ENCODE results near the gene SDHB. TPM values are rescaled to one million over a fixed set of nuclear protein-coding genes. Genes with fewer than 3 reads are reported as not detected.

The SDHB gene
- total and polyA plus RNA-seq, 4 donors: 59.1 to 117 (median 83.5) TPM

DNA sequence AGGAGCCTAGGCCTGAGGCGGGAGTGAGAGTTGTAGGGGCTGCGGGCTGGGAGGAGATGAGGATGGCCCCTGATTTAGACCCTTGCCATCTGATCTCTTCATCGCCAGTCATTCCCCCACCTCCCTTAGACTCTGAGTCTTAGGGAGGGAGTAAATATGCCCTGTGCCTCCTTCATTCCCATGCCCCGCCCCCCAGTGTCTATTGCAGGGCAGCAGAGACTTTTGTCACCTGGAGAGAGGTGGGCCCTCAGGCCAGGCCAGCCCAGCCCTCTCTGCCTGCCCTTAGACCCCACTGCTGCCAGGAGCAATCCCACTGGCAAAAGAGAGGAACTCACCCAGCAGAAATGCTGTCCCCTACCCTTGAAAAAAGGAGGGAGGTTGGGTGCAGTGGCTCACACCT lies 70.2 kb downstream of the SDHB start:
- ATAC-seq (ENCODE audit: insufficient read depth, low FRiP score): no peak
- 93 to 98% methylated on average over 4 of the region's 4 CpGs for WGBS, 2 donors
- Histone ChIP-seq H3K9ac (ENCODE audit: insufficient read depth in 1 of 2, low read length in 2 of 2) (no peak overlapping the region), H3K4me3 (no peak overlapping the region), H3K36me3 (ENCODE audit: control insufficient read depth in 4 of 4, insufficient read depth in 4 of 4, low read length in 4 of 4) (peaks cover 0 to 28% (median 7%) of the 10 kb centered on the region in 4 donors), H3K27me3 (ENCODE audit: control insufficient read depth in 3 of 3, insufficient read depth in 3 of 3, low read length in 2 of 3) (no peaks in the 10 kb centered on the region), H3K9me3 (ENCODE audit: control insufficient read depth in 4 of 4, insufficient read depth in 3 of 4, low read length in 3 of 4) (no peaks in the 10 kb centered on the region), H3K27ac (ENCODE audit: low read depth in 1 of 2, low read length in 1 of 2) (peak overlapping the region in 1 of 2 donors; percentile 23), H3K4me1 (ENCODE audit: control insufficient read depth in 5 of 5, insufficient read depth in 5 of 5, low read length in 5 of 5) (peaks cover 0 to 29% (median 3%) of the 10 kb centered on the region in 5 donors)
- no peak for DNase-seq
- TF ChIP-seq, protein P1, sequence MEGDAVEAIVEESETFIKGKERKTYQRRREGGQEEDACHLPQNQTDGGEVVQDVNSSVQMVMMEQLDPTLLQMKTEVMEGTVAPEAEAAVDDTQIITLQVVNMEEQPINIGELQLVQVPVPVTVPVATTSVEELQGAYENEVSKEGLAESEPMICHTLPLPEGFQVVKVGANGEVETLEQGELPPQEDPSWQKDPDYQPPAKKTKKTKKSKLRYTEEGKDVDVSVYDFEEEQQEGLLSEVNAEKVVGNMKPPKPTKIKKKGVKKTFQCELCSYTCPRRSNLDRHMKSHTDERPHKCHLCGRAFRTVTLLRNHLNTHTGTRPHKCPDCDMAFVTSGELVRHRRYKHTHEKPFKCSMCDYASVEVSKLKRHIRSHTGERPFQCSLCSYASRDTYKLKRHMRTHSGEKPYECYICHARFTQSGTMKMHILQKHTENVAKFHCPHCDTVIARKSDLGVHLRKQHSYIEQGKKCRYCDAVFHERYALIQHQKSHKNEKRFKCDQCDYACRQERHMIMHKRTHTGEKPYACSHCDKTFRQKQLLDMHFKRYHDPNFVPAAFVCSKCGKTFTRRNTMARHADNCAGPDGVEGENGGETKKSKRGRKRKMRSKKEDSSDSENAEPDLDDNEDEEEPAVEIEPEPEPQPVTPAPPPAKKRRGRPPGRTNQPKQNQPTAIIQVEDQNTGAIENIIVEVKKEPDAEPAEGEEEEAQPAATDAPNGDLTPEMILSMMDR (IDR thresholded peaks at IDR 0.05; ENCODE audit: control extremely low read depth, extremely low read depth): no peak

DNA sequence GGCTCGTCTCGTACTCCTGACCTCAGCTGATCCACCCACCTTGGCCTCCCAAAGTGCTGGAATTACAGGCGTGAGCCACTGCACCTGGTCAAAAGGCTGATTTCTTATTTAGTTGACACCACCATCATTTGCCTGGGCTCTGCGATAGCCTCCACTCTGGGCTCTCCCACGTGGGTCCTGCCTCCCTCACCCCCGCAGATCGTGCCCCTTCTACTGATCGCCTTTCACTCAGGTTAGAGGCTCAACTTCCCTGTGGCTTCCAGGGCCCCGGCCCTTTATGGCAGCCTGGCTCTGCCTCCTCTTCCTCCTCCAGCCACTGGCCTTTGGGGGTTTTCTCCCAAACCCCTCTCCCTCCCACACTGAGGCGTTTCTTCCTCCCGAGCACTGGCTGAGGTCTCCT lies 70.9 kb downstream of the SDHB start:
- ATAC-seq (ENCODE audit: insufficient read depth, low FRiP score) (no peak), DNase-seq (no peak)
- TF ChIP-seq, protein P1 (IDR thresholded peaks at IDR 0.05; ENCODE audit: control extremely low read depth, extremely low read depth): no peak
- 74 to 84% methylated on average over 11 of the region's 11 CpGs for WGBS, 2 donors
- Histone ChIP-seq H3K4me1 (ENCODE audit: control insufficient read depth in 5 of 5, insufficient read depth in 5 of 5, low read length in 5 of 5) (peaks cover 0 to 37% (median 9%) of the 10 kb centered on the region in 5 donors), H3K9ac (ENCODE audit: insufficient read depth in 1 of 2, low read length in 2 of 2) (no peak overlapping the region), H3K4me3 (no peak overlapping the region), H3K27me3 (ENCODE audit: control insufficient read depth in 3 of 3, insufficient read depth in 3 of 3, low read length in 2 of 3) (no peaks in the 10 kb centered on the region), H3K36me3 (ENCODE audit: control insufficient read depth in 4 of 4, insufficient read depth in 4 of 4, low read length in 4 of 4) (peaks cover 0 to 24% (median 4%) of the 10 kb centered on the region in 4 donors), H3K9me3 (ENCODE audit: control insufficient read depth in 4 of 4, insufficient read depth in 3 of 4, low read length in 3 of 4) (no peaks in the 10 kb centered on the region), H3K27ac (ENCODE audit: low read depth in 1 of 2, low read length in 1 of 2) (no peak overlapping the region)

DNA sequence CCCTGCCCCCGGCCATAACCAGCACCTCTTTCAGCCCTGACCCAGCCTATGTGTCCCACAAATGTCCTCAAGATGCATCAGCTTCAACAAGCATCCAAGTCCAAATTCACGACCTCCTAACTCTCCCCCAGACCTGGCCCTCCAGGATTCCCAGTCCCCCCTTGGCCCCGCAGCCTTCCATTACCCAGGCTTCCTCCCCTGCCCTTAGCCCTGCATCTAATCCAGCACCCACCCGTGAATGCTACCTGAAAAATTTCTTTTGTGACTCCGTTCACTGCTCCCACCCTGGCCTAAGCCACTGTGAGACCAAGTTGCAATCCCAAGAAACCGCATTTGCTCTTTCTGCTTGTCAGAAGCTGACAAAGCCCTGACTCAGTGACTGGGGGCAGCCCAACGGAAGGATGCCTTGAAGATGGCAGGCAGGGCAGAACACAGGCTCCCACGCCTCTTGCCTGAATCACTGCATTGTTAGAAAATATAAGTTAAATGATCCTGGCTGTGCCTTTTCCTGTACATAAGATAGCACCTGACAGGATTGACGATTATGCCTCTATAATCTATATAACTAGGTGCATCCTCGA lies 72.5 kb downstream of the SDHB start:
- Histone ChIP-seq H3K36me3 (ENCODE audit: control insufficient read depth in 4 of 4, insufficient read depth in 4 of 4, low read length in 4 of 4) (peaks cover 0 to 9% (median 3%) of the 10 kb centered on the region in 4 donors), H3K9me3 (ENCODE audit: control insufficient read depth in 4 of 4, insufficient read depth in 3 of 4, low read length in 3 of 4) (no peaks in the 10 kb centered on the region), H3K9ac (ENCODE audit: insufficient read depth in 1 of 2, low read length in 2 of 2) (no peak overlapping the region), H3K27me3 (ENCODE audit: control insufficient read depth in 3 of 3, insufficient read depth in 3 of 3, low read length in 2 of 3) (no peaks in the 10 kb centered on the region), H3K4me1 (ENCODE audit: control insufficient read depth in 5 of 5, insufficient read depth in 5 of 5, low read length in 5 of 5) (peaks cover 0 to 39% (median 11%) of the 10 kb centered on the region in 5 donors), H3K27ac (ENCODE audit: low read depth in 1 of 2, low read length in 1 of 2) (no peak overlapping the region), H3K4me3 (no peak overlapping the region)
- TF ChIP-seq, protein P1 (IDR thresholded peaks at IDR 0.05; ENCODE audit: control extremely low read depth, extremely low read depth): no peak
- no peak for DNase-seq
- no peak for ATAC-seq (ENCODE audit: insufficient read depth, low FRiP score)
- 90 to 92% methylated on average over 10 of the region's 10 CpGs for WGBS, 2 donors
